ENCODE measurements around the gene DENND1C. TPM values are rescaled to one million over a fixed set of nuclear protein-coding genes. Genes with fewer than 3 reads are reported as not detected.

Gene DENND1C
- total RNA-seq, 2 experiments from 2014 or later: 111 to 118 TPM

- intact Hi-C loops (cut with DNase I, micrococcal nuclease): no loop called here
- CTCF ChIA-PET: no interaction called here
Observed at GRCh38 chr19:6476896-6477431, 4.6 kb downstream of the DENND1C start.

GRCh38 chr19:6476155-6476895 lies 5.3 kb downstream of the DENND1C start:
- Mint-ChIP-seq H3K4me3 (peak overlapping the region; percentile 38), H3K27ac (peak overlapping the region; percentile 33), H3K4me1 (ENCODE audit: low read depth) (peaks cover 29% of the 10 kb centered on the region), H3K9me3 (no peaks in the 10 kb centered on the region), H3K27me3 (no peaks in the 10 kb centered on the region), H3K36me3 (ENCODE audit: low read depth) (peaks cover 32% of the 10 kb centered on the region)
- peak overlapping the region in 1 of 2 donors; percentile 14 for H3K27ac ChIP-seq (ENCODE audit: low read depth in 1 of 2, low read length in 2 of 2)
- H3K27me3 ChIP-seq (ENCODE audit: control insufficient read depth in 1 of 2, insufficient read depth in 2 of 2, low read length in 2 of 2): no peaks in the 10 kb centered on the region
- H3K9me3 ChIP-seq (ENCODE audit: control insufficient read depth in 1 of 2, insufficient read depth in 1 of 2, low read length in 2 of 2): peaks cover 0 to 11% of the 10 kb centered on the region in 2 experiments
- TF ChIP-seq, protein P1, sequence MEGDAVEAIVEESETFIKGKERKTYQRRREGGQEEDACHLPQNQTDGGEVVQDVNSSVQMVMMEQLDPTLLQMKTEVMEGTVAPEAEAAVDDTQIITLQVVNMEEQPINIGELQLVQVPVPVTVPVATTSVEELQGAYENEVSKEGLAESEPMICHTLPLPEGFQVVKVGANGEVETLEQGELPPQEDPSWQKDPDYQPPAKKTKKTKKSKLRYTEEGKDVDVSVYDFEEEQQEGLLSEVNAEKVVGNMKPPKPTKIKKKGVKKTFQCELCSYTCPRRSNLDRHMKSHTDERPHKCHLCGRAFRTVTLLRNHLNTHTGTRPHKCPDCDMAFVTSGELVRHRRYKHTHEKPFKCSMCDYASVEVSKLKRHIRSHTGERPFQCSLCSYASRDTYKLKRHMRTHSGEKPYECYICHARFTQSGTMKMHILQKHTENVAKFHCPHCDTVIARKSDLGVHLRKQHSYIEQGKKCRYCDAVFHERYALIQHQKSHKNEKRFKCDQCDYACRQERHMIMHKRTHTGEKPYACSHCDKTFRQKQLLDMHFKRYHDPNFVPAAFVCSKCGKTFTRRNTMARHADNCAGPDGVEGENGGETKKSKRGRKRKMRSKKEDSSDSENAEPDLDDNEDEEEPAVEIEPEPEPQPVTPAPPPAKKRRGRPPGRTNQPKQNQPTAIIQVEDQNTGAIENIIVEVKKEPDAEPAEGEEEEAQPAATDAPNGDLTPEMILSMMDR (IDR thresholded peaks at IDR 0.05): no peak
- ATAC-seq (ENCODE audit: poor library complexity) (peak; percentile 98), DNase-seq (peak in 13 of 14 experiments; percentile 20 to 82 (median 58))
- intact Hi-C loops (cut with DNase I, micrococcal nuclease): no loop called here
- H3K4me3 ChIP-seq (ENCODE audit: low read length): no peak overlapping the region
- H3K4me1 ChIP-seq (ENCODE audit: insufficient read depth, low read length): peaks cover 39% of the 10 kb centered on the region
- ChIA-PET CTCF (no interaction called here), POLR2A (no interaction called here)
- peaks cover 61% of the 10 kb centered on the region for H3K36me3 ChIP-seq (ENCODE audit: insufficient read depth, low read length)

More at GRCh38 chr19:6476896-6477431, 4.6 kb downstream of the DENND1C start:
- peaks cover 37% of the 10 kb centered on the region for H3K36me3 Mint-ChIP-seq (ENCODE audit: low read depth)
- H3K9me3 Mint-ChIP-seq: no peaks in the 10 kb centered on the region
- POLR2A ChIA-PET: no interaction called here
- TF ChIP-seq, protein P1 (IDR thresholded peaks at IDR 0.05): no peak
- H3K27me3 Mint-ChIP-seq: no peaks in the 10 kb centered on the region
- no peak overlapping the region for H3K27ac Mint-ChIP-seq
- peaks cover 36% of the 10 kb centered on the region for H3K4me1 Mint-ChIP-seq (ENCODE audit: low read depth)
- ATAC-seq (ENCODE audit: poor library complexity) (no peak), DNase-seq (no peak)
- H3K27me3 ChIP-seq (ENCODE audit: control insufficient read depth in 1 of 2, insufficient read depth in 2 of 2, low read length in 2 of 2): no peaks in the 10 kb centered on the region
- H3K36me3 ChIP-seq (ENCODE audit: insufficient read depth, low read length): peaks cover 56% of the 10 kb centered on the region
- H3K4me1 ChIP-seq (ENCODE audit: insufficient read depth, low read length): peaks cover 43% of the 10 kb centered on the region
- no peak overlapping the region for H3K4me3 Mint-ChIP-seq
- no peak overlapping the region for H3K27ac ChIP-seq (ENCODE audit: low read depth in 1 of 2, low read length in 2 of 2)
- H3K4me3 ChIP-seq (ENCODE audit: low read length): no peak overlapping the region
- peaks cover 0 to 11% of the 10 kb centered on the region in 2 experiments for H3K9me3 ChIP-seq (ENCODE audit: control insufficient read depth in 1 of 2, insufficient read depth in 1 of 2, low read length in 2 of 2)

GRCh38 chr19:6475321-6476108 lies 6.1 kb downstream of the DENND1C start:
- Histone ChIP-seq H3K27ac (ENCODE audit: low read depth in 1 of 2, low read length in 2 of 2) (no peak overlapping the region), H3K4me1 (ENCODE audit: insufficient read depth, low read length) (peaks cover 32% of the 10 kb centered on the region), H3K4me3 (ENCODE audit: low read length) (no peak overlapping the region), H3K27me3 (ENCODE audit: control insufficient read depth in 1 of 2, insufficient read depth in 2 of 2, low read length in 2 of 2) (no peaks in the 10 kb centered on the region), H3K9me3 (ENCODE audit: control insufficient read depth in 1 of 2, insufficient read depth in 1 of 2, low read length in 2 of 2) (peaks cover 0 to 11% of the 10 kb centered on the region in 2 experiments), H3K36me3 (ENCODE audit: insufficient read depth, low read length) (peaks cover 67% of the 10 kb centered on the region)
- Mint-ChIP-seq H3K9me3 (no peaks in the 10 kb centered on the region), H3K4me1 (ENCODE audit: low read depth) (peaks cover 21% of the 10 kb centered on the region), H3K27ac (peak overlapping the region; percentile 33), H3K36me3 (ENCODE audit: low read depth) (peaks cover 31% of the 10 kb centered on the region), H3K27me3 (no peaks in the 10 kb centered on the region), H3K4me3 (peak overlapping the region; percentile 38)
- intact Hi-C loops (cut with DNase I, micrococcal nuclease): no loop called here
- ChIA-PET POLR2A (no interaction called here), CTCF (no interaction called here)
- ATAC-seq (ENCODE audit: poor library complexity): no peak
- TF ChIP-seq, protein P1 (IDR thresholded peaks at IDR 0.05): no peak
- peak in 1 of 14 experiments; percentile 38 for DNase-seq

Data from CD4-positive, alpha-beta T cell (primary cell).